GM10248 (cell line): Measurements from ENCODE around the gene ZNRF4.

ENCODE experiments used
- CTCF ChIA-PET: fragments of 300-600 bp; sonication (Branson Sonifier 250); formaldehyde crosslinking; extraction: SDS; loops from one replicate; lab custom pipeline; 2021; ENCODE audit warnings: antibody characterized with exemption; lab: Yijun Ruan, JAX
- POLR2A ChIA-PET: fragments of 350-650 bp; sonication (Branson Sonifier 250); formaldehyde crosslinking; extraction: SDS; loops from one replicate; lab custom pipeline; 2020; ENCODE audit warnings: antibody characterized with exemption; lab: Yijun Ruan, JAX
- DNase-seq: peaks from one replicate; pipeline ENCODE4 v3.0.0; 2012; ENCODE audit errors: extremely low spot score
- TF ChIP-seq, protein P1 (sequence below): IDR thresholded peaks from 2 replicates; pipeline ENCODE4 v1.5.1; 2012; ENCODE audit warnings: mild to moderate bottlenecking, low read depth; ENCODE audit errors: extremely low read depth, missing control alignments, control extremely low read depth

Gene ZNRF4

DNA sequence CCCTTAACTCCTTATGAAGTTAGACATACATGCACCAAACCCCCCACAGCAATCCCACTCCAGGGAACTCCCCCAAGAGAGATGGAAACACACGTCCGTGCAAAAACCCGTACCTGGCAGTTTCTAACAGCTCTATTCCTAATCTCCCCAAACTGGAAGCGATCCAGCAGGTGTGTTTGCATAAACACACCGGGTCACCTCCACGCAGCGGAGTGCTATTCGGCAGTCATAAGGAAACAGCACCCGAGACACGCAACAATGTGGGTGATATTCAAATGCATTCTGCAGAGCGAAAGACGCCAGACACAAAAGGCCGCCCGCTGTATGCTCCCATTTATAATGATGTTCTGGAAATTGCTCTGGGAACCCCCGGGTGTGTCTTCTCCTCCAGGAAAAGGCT, 6.8 kb upstream of the ZNRF4 start:
- TF ChIP-seq, protein P1, sequence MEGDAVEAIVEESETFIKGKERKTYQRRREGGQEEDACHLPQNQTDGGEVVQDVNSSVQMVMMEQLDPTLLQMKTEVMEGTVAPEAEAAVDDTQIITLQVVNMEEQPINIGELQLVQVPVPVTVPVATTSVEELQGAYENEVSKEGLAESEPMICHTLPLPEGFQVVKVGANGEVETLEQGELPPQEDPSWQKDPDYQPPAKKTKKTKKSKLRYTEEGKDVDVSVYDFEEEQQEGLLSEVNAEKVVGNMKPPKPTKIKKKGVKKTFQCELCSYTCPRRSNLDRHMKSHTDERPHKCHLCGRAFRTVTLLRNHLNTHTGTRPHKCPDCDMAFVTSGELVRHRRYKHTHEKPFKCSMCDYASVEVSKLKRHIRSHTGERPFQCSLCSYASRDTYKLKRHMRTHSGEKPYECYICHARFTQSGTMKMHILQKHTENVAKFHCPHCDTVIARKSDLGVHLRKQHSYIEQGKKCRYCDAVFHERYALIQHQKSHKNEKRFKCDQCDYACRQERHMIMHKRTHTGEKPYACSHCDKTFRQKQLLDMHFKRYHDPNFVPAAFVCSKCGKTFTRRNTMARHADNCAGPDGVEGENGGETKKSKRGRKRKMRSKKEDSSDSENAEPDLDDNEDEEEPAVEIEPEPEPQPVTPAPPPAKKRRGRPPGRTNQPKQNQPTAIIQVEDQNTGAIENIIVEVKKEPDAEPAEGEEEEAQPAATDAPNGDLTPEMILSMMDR = no peak
- no peak for DNase-seq
- POLR2A ChIA-PET = no interaction called here
- CTCF ChIA-PET = no interaction called here

DNA sequence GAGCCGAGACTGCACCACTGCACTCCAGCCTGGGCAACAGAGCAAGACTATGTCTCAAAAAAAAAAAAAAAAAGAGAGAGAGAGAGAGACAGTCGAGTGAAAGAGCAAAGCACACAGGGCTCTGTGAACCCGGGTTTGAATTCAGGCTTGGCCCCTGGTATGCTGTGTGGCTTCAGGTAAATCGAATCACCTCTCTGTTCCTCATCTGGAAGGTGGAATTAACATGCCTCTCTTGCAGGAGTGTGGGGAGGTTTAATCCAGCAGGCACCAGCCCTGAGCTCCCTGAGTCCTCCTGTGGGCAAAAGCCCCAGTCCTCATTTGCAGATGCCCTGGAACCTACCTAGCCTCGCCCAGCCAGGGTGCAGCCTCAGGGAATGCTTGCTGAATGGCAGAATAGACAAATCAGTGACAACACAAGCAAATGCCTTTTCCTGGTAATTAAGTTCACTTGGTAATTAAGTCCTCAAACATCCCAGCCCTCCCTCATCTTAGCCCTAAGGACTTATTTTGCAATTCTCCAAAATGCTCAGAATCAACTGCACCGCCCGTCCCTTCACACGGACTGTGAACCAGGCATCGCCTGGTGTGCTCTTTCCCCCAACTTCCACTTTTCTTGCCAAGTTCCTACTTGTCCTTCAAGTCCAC, 4.6 kb upstream of the ZNRF4 start:
- no peak for DNase-seq
- POLR2A ChIA-PET = no interaction called here
- TF ChIP-seq, protein P1 = no peak
- CTCF ChIA-PET = no interaction called here

GRCh38 chr19:5451494-5451893, 3.7 kb upstream of the ZNRF4 start:
- ChIA-PET CTCF (no interaction called here), POLR2A (no interaction called here)
- TF ChIP-seq, protein P1 = no peak
- no peak for DNase-seq

DNA sequence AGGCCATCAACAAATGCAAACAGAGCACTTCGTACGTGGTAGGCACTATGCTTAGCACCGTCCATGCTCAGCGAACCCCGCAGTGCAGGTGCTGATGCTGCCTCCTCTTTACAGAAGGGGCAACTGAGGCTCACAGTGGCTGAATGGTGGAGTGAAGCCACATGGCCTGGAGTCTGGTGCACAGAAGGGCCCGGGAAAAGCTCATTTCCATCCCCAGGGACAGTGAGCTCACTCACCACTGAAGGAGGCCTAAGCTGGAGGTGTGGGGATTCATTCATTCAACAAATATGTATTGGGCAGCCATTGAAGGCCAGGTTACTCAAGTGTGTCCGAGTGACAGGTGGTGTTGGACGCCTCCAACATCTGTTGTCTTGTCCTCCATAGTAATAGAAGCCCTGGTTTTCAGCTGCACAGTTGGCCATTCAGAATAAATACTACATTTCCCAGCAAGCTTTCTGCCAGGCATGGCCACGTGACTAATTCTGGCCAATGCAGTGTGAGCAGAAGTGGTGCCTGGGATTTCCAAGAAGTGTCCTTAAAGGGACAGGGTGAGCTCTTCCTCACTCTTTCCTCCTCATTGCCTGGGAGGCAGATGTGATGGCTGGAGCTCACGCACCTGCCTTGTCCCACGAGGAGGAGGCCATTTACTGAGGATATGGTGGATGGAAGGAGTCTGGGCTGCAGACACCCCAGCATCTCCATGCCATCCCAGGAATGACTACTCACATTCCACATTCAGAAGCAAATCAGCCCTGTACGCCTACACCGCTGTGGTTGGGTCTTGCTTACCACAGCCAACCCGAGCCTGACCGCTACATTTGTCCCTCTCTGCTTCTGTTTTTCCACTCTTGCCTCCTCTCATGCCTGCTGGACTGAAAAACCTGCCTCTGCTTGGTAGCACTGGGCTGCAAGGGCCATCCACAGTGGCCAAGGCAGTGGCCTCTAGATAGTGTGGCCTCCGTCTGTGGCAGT, 2.3 kb upstream of the ZNRF4 start:
- ChIA-PET CTCF (no interaction called here), POLR2A (no interaction called here)
- TF ChIP-seq, protein P1 = no peak
- no peak for DNase-seq

GRCh38 chr19:5454743-5455142, 474 bp upstream of the ZNRF4 start:
- POLR2A ChIA-PET = no interaction called here
- TF ChIP-seq, protein P1 = no peak
- DNase-seq = no peak
- CTCF ChIA-PET = no interaction called here

- ChIA-PET CTCF (no interaction called here), POLR2A (no interaction called here)
- no peak for DNase-seq
- TF ChIP-seq, protein P1 = no peak
Measured at GRCh38 chr19:5456130-5456840, 1.1 kb downstream of the ZNRF4 start.
